Esophagus squamous epithelium (tissue), 4 donors: ENCODE data around the gene APH1A.

Experiments used
- CTCF ChIP-seq, 6 experiments: fragments of 450-650 bp in 4 of 6; fragments of 200-600 bp in 2 of 6; sonication (generic) in 2 of 6; IDR thresholded peaks; one replicate each; pipeline ENCODE4 v1.5.1; 2016 to 2019; ENCODE audit warnings: antibody characterized with exemption in 6 of 6, mild to moderate bottlenecking in 4 of 6, moderate library complexity in 4 of 6
- POLR2A ChIP-seq, 4 donors: fragments of 450-650 bp; IDR thresholded peaks; one replicate each; pipeline ENCODE4 v1.6.1; 2017; ENCODE audit warnings: antibody characterized with exemption in 4 of 4, mild to moderate bottlenecking in 4 of 4, moderate library complexity in 3 of 4

- no peak for TF ChIP-seq CTCF (IDR thresholded peaks at IDR 0.05)
- TF ChIP-seq POLR2A (IDR thresholded peaks at IDR 0.05): peak in 2 of 4 donors; percentile 72 to 76
Observed at GRCh38 chr1:150234566-150235293, 34.1 kb downstream of the APH1A start.
